Measurements from ENCODE around the gene DYNC1I1.

The DYNC1I1 gene

GRCh38 chr7:95805909-95806308 lies 33.6 kb downstream of the DYNC1I1 start:
- no peak overlapping the region for H3K27ac ChIP-seq (ENCODE audit: low read depth, low read length)
- peaks cover 0 to 3% (median 0%) of the 10 kb centered on the region in 5 donors for H3K36me3 ChIP-seq (ENCODE audit: control insufficient read depth in 5 of 5, insufficient read depth in 5 of 5, low read length in 5 of 5)
- no peaks in the 10 kb centered on the region for H3K27me3 ChIP-seq (ENCODE audit: control insufficient read depth in 5 of 5, insufficient read depth in 4 of 5, low read length in 5 of 5)
- H3K4me3 ChIP-seq (ENCODE audit: low read depth in 1 of 5, low read length in 5 of 5), result no peak overlapping the region
- H3K9ac ChIP-seq (ENCODE audit: low read length in 5 of 5), result no peak overlapping the region
- no peaks in the 10 kb centered on the region for H3K4me1 ChIP-seq (ENCODE audit: control insufficient read depth in 5 of 5, insufficient read depth in 5 of 5, low read length in 5 of 5)
- no peaks in the 10 kb centered on the region for H3K9me3 ChIP-seq (ENCODE audit: control insufficient read depth in 5 of 5, low read length in 5 of 5)

GRCh38 chr7:95808396-95808795 lies 36.0 kb downstream of the DYNC1I1 start:
- Histone ChIP-seq H3K4me1 (ENCODE audit: control insufficient read depth in 5 of 5, insufficient read depth in 5 of 5, low read length in 5 of 5) (no peaks in the 10 kb centered on the region), H3K27ac (ENCODE audit: low read depth, low read length) (no peak overlapping the region), H3K4me3 (ENCODE audit: low read depth in 1 of 5, low read length in 5 of 5) (no peak overlapping the region), H3K36me3 (ENCODE audit: control insufficient read depth in 5 of 5, insufficient read depth in 5 of 5, low read length in 5 of 5) (peaks cover 0 to 3% (median 0%) of the 10 kb centered on the region in 5 donors), H3K27me3 (ENCODE audit: control insufficient read depth in 5 of 5, insufficient read depth in 4 of 5, low read length in 5 of 5) (no peaks in the 10 kb centered on the region), H3K9ac (ENCODE audit: low read length in 5 of 5) (no peak overlapping the region), H3K9me3 (ENCODE audit: control insufficient read depth in 5 of 5, low read length in 5 of 5) (no peaks in the 10 kb centered on the region)

DNA sequence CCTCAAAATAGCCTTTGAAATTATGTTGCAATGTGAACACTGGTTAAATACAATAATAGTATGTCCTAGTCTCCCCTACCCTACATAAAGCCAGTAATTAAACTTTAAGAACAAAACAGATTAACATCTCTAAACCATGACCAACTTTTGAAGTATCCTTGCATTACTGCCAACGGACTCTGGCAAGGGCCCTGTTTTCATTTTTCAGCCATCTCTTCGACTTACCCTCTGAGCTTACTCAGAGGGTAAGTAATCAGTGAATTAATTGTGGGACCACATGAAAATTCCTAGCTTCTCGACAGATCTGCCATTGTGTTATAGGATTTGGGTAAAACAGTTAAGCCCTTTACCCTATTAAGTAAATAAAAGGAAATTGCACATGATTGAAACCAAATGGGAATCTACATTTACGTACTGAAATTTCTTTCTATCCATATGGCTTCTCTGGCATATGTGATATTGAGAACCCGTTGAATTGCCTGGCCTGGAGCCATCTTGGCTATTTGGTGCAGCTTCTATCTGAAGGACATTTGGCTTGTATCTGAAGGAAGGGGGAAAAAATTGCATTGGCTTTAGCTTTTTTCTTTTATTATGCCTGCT lies 39.6 kb downstream of the DYNC1I1 start:
- no peak overlapping the region for H3K27ac ChIP-seq (ENCODE audit: low read depth, low read length)
- H3K27me3 ChIP-seq (ENCODE audit: control insufficient read depth in 5 of 5, insufficient read depth in 4 of 5, low read length in 5 of 5), result no peaks in the 10 kb centered on the region
- H3K9ac ChIP-seq (ENCODE audit: low read length in 5 of 5), result no peak overlapping the region
- no peaks in the 10 kb centered on the region for H3K4me1 ChIP-seq (ENCODE audit: control insufficient read depth in 5 of 5, insufficient read depth in 5 of 5, low read length in 5 of 5)
- H3K4me3 ChIP-seq (ENCODE audit: low read depth in 1 of 5, low read length in 5 of 5), result no peak overlapping the region
- H3K36me3 ChIP-seq (ENCODE audit: control insufficient read depth in 5 of 5, insufficient read depth in 5 of 5, low read length in 5 of 5), result no peaks in the 10 kb centered on the region
- no peaks in the 10 kb centered on the region for H3K9me3 ChIP-seq (ENCODE audit: control insufficient read depth in 5 of 5, low read length in 5 of 5)

- Histone ChIP-seq H3K27me3 (ENCODE audit: control insufficient read depth in 5 of 5, insufficient read depth in 4 of 5, low read length in 5 of 5) (no peaks in the 10 kb centered on the region), H3K4me3 (ENCODE audit: low read depth in 1 of 5, low read length in 5 of 5) (no peak overlapping the region), H3K36me3 (ENCODE audit: control insufficient read depth in 5 of 5, insufficient read depth in 5 of 5, low read length in 5 of 5) (no peaks in the 10 kb centered on the region), H3K4me1 (ENCODE audit: control insufficient read depth in 5 of 5, insufficient read depth in 5 of 5, low read length in 5 of 5) (no peaks in the 10 kb centered on the region), H3K9me3 (ENCODE audit: control insufficient read depth in 5 of 5, low read length in 5 of 5) (no peaks in the 10 kb centered on the region), H3K9ac (ENCODE audit: low read length in 5 of 5) (no peak overlapping the region), H3K27ac (ENCODE audit: low read depth, low read length) (no peak overlapping the region)
These were observed 42.4 kb downstream of the DYNC1I1 start for GRCh38 chr7:95814721-95815120.

DNA sequence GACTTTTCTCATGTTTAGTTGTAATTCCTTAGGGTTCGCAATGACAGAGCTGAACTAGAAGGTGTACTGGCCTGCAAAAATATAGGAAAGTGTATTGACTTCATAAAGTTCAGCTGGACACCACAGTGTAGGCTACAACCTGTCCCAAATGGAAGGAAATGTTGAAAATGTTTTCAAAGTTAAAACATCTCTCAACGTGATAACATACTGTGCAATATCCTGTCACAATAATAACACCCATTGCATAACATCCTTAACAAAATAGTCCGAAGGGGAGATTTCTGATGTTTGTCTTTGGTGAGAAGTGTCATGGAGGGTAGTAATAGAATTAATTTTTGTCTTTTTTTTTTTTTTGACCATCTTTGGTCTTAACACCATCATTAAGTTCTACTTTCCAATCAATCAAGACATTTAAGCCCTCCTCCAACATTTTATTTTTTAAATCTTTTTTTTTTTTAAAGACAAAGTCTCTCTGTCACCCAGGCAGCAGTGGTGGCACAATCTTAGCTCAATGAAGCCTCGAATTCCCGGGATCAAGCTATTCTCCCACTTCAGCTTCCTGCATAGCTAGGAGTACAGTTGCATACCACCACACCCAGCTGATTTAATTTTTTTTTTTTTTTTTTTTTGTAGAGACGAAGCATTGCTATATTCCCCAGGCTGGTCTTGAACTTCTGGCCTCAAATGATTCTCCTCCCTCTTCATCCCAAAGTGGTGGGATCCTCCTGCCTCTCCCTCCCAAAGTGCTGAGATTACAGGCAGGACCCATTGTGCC lies 45.7 kb downstream of the DYNC1I1 start:
- Histone ChIP-seq H3K27ac (ENCODE audit: low read depth, low read length) (no peak overlapping the region), H3K27me3 (ENCODE audit: control insufficient read depth in 5 of 5, insufficient read depth in 4 of 5, low read length in 5 of 5) (no peaks in the 10 kb centered on the region), H3K9me3 (ENCODE audit: control insufficient read depth in 5 of 5, low read length in 5 of 5) (no peaks in the 10 kb centered on the region), H3K9ac (ENCODE audit: low read length in 5 of 5) (no peak overlapping the region), H3K36me3 (ENCODE audit: control insufficient read depth in 5 of 5, insufficient read depth in 5 of 5, low read length in 5 of 5) (no peaks in the 10 kb centered on the region), H3K4me1 (ENCODE audit: control insufficient read depth in 5 of 5, insufficient read depth in 5 of 5, low read length in 5 of 5) (no peaks in the 10 kb centered on the region), H3K4me3 (ENCODE audit: low read depth in 1 of 5, low read length in 5 of 5) (no peak overlapping the region)

DNA sequence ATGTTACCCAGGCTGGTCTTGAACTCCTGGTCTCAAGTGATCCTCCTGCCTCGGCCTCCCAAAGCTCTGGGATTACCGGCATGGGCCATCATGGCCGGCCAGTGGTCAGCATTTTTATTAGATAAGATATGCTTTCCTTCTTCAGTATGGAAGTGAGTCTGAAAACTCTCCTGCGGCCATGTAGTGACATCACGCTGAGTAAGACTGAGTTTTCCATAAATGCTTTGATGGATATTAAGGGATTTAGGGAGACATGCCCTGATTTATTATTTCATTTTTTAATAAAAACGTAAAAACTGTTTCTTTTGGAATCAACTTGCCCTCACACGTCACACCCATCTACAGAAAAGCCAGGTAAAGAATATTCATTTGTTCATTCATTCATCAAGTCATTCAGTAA lies 48.4 kb downstream of the DYNC1I1 start:
- no peak overlapping the region for H3K9ac ChIP-seq (ENCODE audit: low read length in 5 of 5)
- no peaks in the 10 kb centered on the region for H3K4me1 ChIP-seq (ENCODE audit: control insufficient read depth in 5 of 5, insufficient read depth in 5 of 5, low read length in 5 of 5)
- no peaks in the 10 kb centered on the region for H3K9me3 ChIP-seq (ENCODE audit: control insufficient read depth in 5 of 5, low read length in 5 of 5)
- no peaks in the 10 kb centered on the region for H3K27me3 ChIP-seq (ENCODE audit: control insufficient read depth in 5 of 5, insufficient read depth in 4 of 5, low read length in 5 of 5)
- H3K4me3 ChIP-seq (ENCODE audit: low read depth in 1 of 5, low read length in 5 of 5), result no peak overlapping the region
- H3K36me3 ChIP-seq (ENCODE audit: control insufficient read depth in 5 of 5, insufficient read depth in 5 of 5, low read length in 5 of 5), result no peaks in the 10 kb centered on the region
- no peak overlapping the region for H3K27ac ChIP-seq (ENCODE audit: low read depth, low read length)

DNA sequence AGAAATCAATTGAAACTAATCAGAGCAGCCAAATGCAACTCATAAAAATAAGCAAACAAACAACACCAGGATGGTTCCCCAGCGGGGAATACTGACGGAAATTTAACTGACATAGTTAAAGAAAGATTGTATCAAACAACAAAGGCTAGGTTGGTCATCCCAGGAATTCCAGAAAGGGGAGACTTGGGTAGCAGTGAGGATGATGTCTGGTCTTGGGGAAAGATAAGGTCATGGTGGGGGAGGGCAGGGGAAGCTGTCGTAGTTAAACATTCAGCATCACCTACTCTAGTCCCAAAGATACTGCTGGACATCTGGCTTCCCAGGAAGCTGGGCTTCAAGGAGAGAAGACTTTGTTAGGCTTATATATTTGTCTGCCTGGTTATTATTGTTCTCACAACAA lies 50.4 kb downstream of the DYNC1I1 start:
- Histone ChIP-seq H3K9ac (ENCODE audit: low read length in 5 of 5) (no peak overlapping the region), H3K4me1 (ENCODE audit: control insufficient read depth in 5 of 5, insufficient read depth in 5 of 5, low read length in 5 of 5) (no peaks in the 10 kb centered on the region), H3K9me3 (ENCODE audit: control insufficient read depth in 5 of 5, low read length in 5 of 5) (no peaks in the 10 kb centered on the region), H3K27me3 (ENCODE audit: control insufficient read depth in 5 of 5, insufficient read depth in 4 of 5, low read length in 5 of 5) (no peaks in the 10 kb centered on the region), H3K36me3 (ENCODE audit: control insufficient read depth in 5 of 5, insufficient read depth in 5 of 5, low read length in 5 of 5) (no peaks in the 10 kb centered on the region), H3K27ac (ENCODE audit: low read depth, low read length) (no peak overlapping the region), H3K4me3 (ENCODE audit: low read depth in 1 of 5, low read length in 5 of 5) (no peak overlapping the region)

DNA sequence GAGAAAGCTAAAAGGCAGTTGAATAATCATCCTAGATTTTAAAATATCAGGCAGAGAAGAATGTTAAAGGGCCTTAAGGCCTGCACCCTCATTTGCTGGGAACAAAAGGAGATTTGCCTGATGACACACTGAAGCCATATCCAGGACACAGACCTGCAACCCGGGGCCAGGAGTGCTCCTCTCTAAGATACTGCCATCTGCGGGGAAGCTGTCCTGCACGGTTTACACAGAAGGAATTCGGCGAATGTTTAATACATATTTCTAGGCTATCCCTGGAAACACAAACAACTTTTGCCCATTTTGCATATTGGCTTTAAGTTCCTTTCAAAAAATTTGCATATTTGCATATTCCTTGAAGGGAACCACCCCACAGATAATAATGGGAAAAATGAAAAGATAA lies 52.3 kb downstream of the DYNC1I1 start:
- Histone ChIP-seq H3K27ac (ENCODE audit: low read depth, low read length) (no peak overlapping the region), H3K9ac (ENCODE audit: low read length in 5 of 5) (no peak overlapping the region), H3K9me3 (ENCODE audit: control insufficient read depth in 5 of 5, low read length in 5 of 5) (no peaks in the 10 kb centered on the region), H3K4me3 (ENCODE audit: low read depth in 1 of 5, low read length in 5 of 5) (no peak overlapping the region), H3K36me3 (ENCODE audit: control insufficient read depth in 5 of 5, insufficient read depth in 5 of 5, low read length in 5 of 5) (no peaks in the 10 kb centered on the region), H3K4me1 (ENCODE audit: control insufficient read depth in 5 of 5, insufficient read depth in 5 of 5, low read length in 5 of 5) (no peaks in the 10 kb centered on the region), H3K27me3 (ENCODE audit: control insufficient read depth in 5 of 5, insufficient read depth in 4 of 5, low read length in 5 of 5) (no peaks in the 10 kb centered on the region)

GRCh38 chr7:95828824-95829790 lies 56.8 kb downstream of the DYNC1I1 start:
- no peaks in the 10 kb centered on the region for H3K27me3 ChIP-seq (ENCODE audit: control insufficient read depth in 5 of 5, insufficient read depth in 4 of 5, low read length in 5 of 5)
- no peaks in the 10 kb centered on the region for H3K36me3 ChIP-seq (ENCODE audit: control insufficient read depth in 5 of 5, insufficient read depth in 5 of 5, low read length in 5 of 5)
- H3K4me3 ChIP-seq (ENCODE audit: low read depth in 1 of 5, low read length in 5 of 5), result no peak overlapping the region
- H3K27ac ChIP-seq (ENCODE audit: low read depth, low read length), result no peak overlapping the region
- H3K9ac ChIP-seq (ENCODE audit: low read length in 5 of 5), result no peak overlapping the region
- no peaks in the 10 kb centered on the region for H3K9me3 ChIP-seq (ENCODE audit: control insufficient read depth in 5 of 5, low read length in 5 of 5)
- H3K4me1 ChIP-seq (ENCODE audit: control insufficient read depth in 5 of 5, insufficient read depth in 5 of 5, low read length in 5 of 5), result no peaks in the 10 kb centered on the region
